H9 (cell line): ENCODE results near the gene RCC1. TPM values are rescaled to one million over a fixed set of nuclear protein-coding genes. Genes with fewer than 3 reads are reported as not detected.

Experiments used
- DNase-seq: peaks from one replicate; pipeline ENCODE4 v3.0.0-alpha.2; 2017
- H2AFZ ChIP-seq: one replicate; pipeline ENCODE4 v1.6.1; 2013; ENCODE audit warnings: mild to moderate bottlenecking, low read length, control low read depth, moderate library complexity
- H2AK5ac ChIP-seq: 2 replicates; pipeline ENCODE4 v1.6.1; 2013; ENCODE audit warnings: low read length, control low read depth, mixed read lengths; ENCODE audit not compliant: insufficient read length
- H2BK120ac ChIP-seq: one replicate; pipeline ENCODE4 v1.6.1; 2013; ENCODE audit warnings: low read depth, mild to moderate bottlenecking, low read length, control low read depth, inconsistent platforms; ENCODE audit not compliant: poor library complexity, severe bottlenecking
- H2BK12ac ChIP-seq: 2 replicates; pipeline ENCODE4 v1.6.1; 2013; ENCODE audit warnings: low read length, control low read depth, mixed read lengths, low read depth; ENCODE audit not compliant: insufficient read length
- H2BK15ac ChIP-seq: 2 replicates; pipeline ENCODE4 v1.6.1; 2013; ENCODE audit warnings: low read depth, low read length, control low read depth
- H2BK20ac ChIP-seq: one replicate; pipeline ENCODE4 v1.6.1; 2013; ENCODE audit warnings: low read depth, mild to moderate bottlenecking, low read length, control low read depth, inconsistent platforms; ENCODE audit not compliant: poor library complexity, severe bottlenecking
- H2BK5ac ChIP-seq: 2 replicates; pipeline ENCODE4 v1.6.1; 2013; ENCODE audit warnings: low read length, control low read depth, mixed read lengths; ENCODE audit not compliant: insufficient read length
- H3K14ac ChIP-seq: 2 replicates; pipeline ENCODE4 v1.6.1; 2013; ENCODE audit warnings: low read length, control low read depth; ENCODE audit not compliant: insufficient read depth
- H3K18ac ChIP-seq: 2 replicates; pipeline ENCODE4 v1.6.1; 2013; ENCODE audit warnings: low read depth, mild to moderate bottlenecking, mixed read lengths, low read length, control low read depth; ENCODE audit not compliant: insufficient read length
- H3K23ac ChIP-seq: 2 replicates; pipeline ENCODE4 v1.6.1; 2013; ENCODE audit warnings: low read length, control low read depth, mixed read lengths, low read depth; ENCODE audit not compliant: insufficient read length
- H3K23me2 ChIP-seq: 2 replicates; pipeline ENCODE4 v1.6.1; 2013; ENCODE audit warnings: low read depth, mild to moderate bottlenecking, mixed read lengths, low read length, control low read depth; ENCODE audit not compliant: insufficient read length, poor library complexity, severe bottlenecking
- H3K27ac ChIP-seq: 2 replicates; pipeline ENCODE4 v1.5.1; 2013; ENCODE audit warnings: low read length, control low read depth, mixed read lengths, low read depth; ENCODE audit not compliant: insufficient read length
- H3K27me3 ChIP-seq: 2 replicates; pipeline ENCODE4 v1.6.1; 2013; ENCODE audit warnings: low read length, control low read depth, inconsistent platforms; ENCODE audit not compliant: insufficient read depth
- H3K4ac ChIP-seq: 2 replicates; pipeline ENCODE4 v1.6.1; 2013; ENCODE audit warnings: low read depth, mild to moderate bottlenecking, control low read depth, inconsistent platforms, low read length, moderate library complexity
- H3K4me1 ChIP-seq: 2 replicates; pipeline ENCODE4 v1.6.1; 2013; ENCODE audit warnings: low read length, control low read depth, inconsistent platforms; ENCODE audit not compliant: insufficient read depth
- H3K4me2 ChIP-seq: 2 replicates; pipeline ENCODE4 v1.6.1; 2013; ENCODE audit warnings: low read length, control low read depth, mixed read lengths; ENCODE audit not compliant: insufficient read length, insufficient read depth
- H3K56ac ChIP-seq: 2 replicates; pipeline ENCODE4 v1.6.1; 2013; ENCODE audit warnings: low read depth, mild to moderate bottlenecking, mixed read lengths, low read length, control low read depth; ENCODE audit not compliant: insufficient read length
- H3K79me1 ChIP-seq: 2 replicates; pipeline ENCODE4 v1.6.1; 2013; ENCODE audit warnings: low read depth, mild to moderate bottlenecking, moderate library complexity, low read length, control low read depth, inconsistent platforms; ENCODE audit not compliant: insufficient read depth, poor library complexity, severe bottlenecking
- H3K79me2 ChIP-seq: 2 replicates; pipeline ENCODE4 v1.6.1; 2013; ENCODE audit warnings: low read length, control low read depth, inconsistent platforms; ENCODE audit not compliant: insufficient read depth
- H3K9ac ChIP-seq: 2 replicates; pipeline ENCODE4 v1.6.1; 2013; ENCODE audit warnings: low read length, control low read depth, mixed read lengths; ENCODE audit not compliant: insufficient read length; ENCODE audit errors: extremely low read depth
- H3K9me3 ChIP-seq: one replicate; pipeline ENCODE4 v1.6.1; 2013; ENCODE audit warnings: low read depth, low read length, inconsistent platforms; ENCODE audit not compliant: control insufficient read depth
- H3T11ph ChIP-seq: one replicate; pipeline ENCODE4 v1.6.1; 2013; ENCODE audit warnings: mild to moderate bottlenecking, low read length, control low read depth, inconsistent platforms
- H4K20me1 ChIP-seq: one replicate; pipeline ENCODE4 v1.6.1; 2013; ENCODE audit not compliant: control insufficient read depth, insufficient read length, insufficient read depth
- H4K5ac ChIP-seq: 2 replicates; pipeline ENCODE4 v1.6.1; 2013; ENCODE audit warnings: low read depth, mild to moderate bottlenecking, mixed read lengths, low read length, control low read depth; ENCODE audit not compliant: insufficient read length
- H4K8ac ChIP-seq: replicated peaks from 2 replicates; pipeline ENCODE4 v1.6.1; 2013; ENCODE audit warnings: low read length, control low read depth, mixed read lengths, low read depth; ENCODE audit not compliant: insufficient read length
- H4K91ac ChIP-seq: 2 replicates; pipeline ENCODE4 v1.6.1; 2013; ENCODE audit warnings: low read depth, mild to moderate bottlenecking, moderate library complexity, mixed read lengths, low read length, control low read depth; ENCODE audit not compliant: insufficient read length
- H3K27ac Mint-ChIP-seq, 3 experiments: 2 replicates in 2 of 3; 3 replicates in 1 of 3; pipeline ENCODE4 v1.8.0; 2020 to 2021; ENCODE audit warnings: mixed read lengths in 3 of 3, mild to moderate bottlenecking in 1 of 3, moderate library complexity in 1 of 3
- H3K27me3 Mint-ChIP-seq: 2 replicates; pipeline ENCODE4 v1.8.0; 2021; ENCODE audit warnings: low read depth, mild to moderate bottlenecking, moderate library complexity, mixed read lengths
- H3K36me3 Mint-ChIP-seq, 3 experiments: 2 replicates in 2 of 3; 3 replicates in 1 of 3; pipeline ENCODE4 v1.8.0; 2020 to 2021; ENCODE audit warnings: low read depth in 3 of 3, mixed read lengths in 3 of 3; ENCODE audit not compliant: insufficient read depth in 1 of 3
- H3K4me1 Mint-ChIP-seq, 2 experiments: 2 replicates each; pipeline ENCODE4 v1.8.0; 2020; ENCODE audit warnings: mixed read lengths in 2 of 2
- H3K4me3 Mint-ChIP-seq, 2 experiments: 2 replicates in 1 of 2; 3 replicates in 1 of 2; pipeline ENCODE4 v1.8.0; 2020 to 2021; ENCODE audit warnings: mild to moderate bottlenecking in 2 of 2, mixed read lengths in 2 of 2, moderate library complexity in 1 of 2
- H3K9me3 Mint-ChIP-seq, 2 experiments: 2 replicates in 1 of 2; 3 replicates in 1 of 2; pipeline ENCODE4 v1.8.0; 2020; ENCODE audit warnings: mild to moderate bottlenecking in 2 of 2, mixed read lengths in 2 of 2, moderate library complexity in 1 of 2
- WGBS: extraction: QIAGEN DNeasy Blood & Tissue Kit; methylation state at CpG from one replicate; pipeline ENCODE4 v1.1.7; 2013; ENCODE audit warnings: missing lambda C conversion rate, low lambda C conversion rate, mixed read lengths; ENCODE audit not compliant: insufficient read length; ENCODE audit errors: extremely low coverage; 5-methylcytosine and 5-hydroxymethylcytosine counted together
- total RNA-seq: library from RNA; stranded (reverse); gene quantifications from 2 replicates; pipeline ENCODE4 v1.2.1, GENCODE V29; 2021
- TF ChIP-seq, protein P1 (sequence below): fragments of 200-600 bp; sonication (generic); conservative IDR thresholded peaks from 3 replicates; pipeline ENCODE4 v1.8.0; 2021; ENCODE audit warnings: antibody characterized with exemption, mild to moderate bottlenecking

The RCC1 gene
- total RNA-seq, 1 experiment from 2014 or later, result 93.6 TPM

DNA sequence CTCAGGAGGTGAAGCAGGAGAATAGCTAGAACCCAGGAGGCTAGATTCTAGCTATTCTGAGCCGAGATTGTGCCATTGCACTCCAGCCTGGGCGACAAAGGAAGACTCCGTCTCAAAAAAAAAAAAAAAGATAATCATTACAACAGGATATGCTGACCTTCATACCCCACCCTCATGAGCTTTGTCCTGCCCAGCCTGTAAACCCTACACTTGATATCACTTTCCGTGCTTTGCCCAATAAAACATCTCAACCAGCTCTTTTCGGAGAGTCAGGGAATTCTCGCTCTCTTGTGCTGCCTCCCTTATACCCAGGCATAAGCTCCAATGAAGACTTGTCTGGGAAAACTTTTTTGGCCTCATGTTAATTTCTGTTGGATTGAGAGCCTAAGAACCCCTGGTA lies 45.5 kb downstream of the RCC1 start:
- Histone ChIP-seq H4K5ac (no peak overlapping the region), H3K4me2 (no peak overlapping the region), H3K27ac (no peak overlapping the region), H3K4me1 (no peaks in the 10 kb centered on the region), H2AFZ (no peak overlapping the region), H2BK15ac (no peak overlapping the region), H3K79me2 (no peaks in the 10 kb centered on the region), H3K79me1 (no peaks in the 10 kb centered on the region), H2BK5ac (no peak overlapping the region), H3K4ac (no peak overlapping the region), H3K18ac (no peak overlapping the region), H3K27me3 (no peaks in the 10 kb centered on the region), H3K14ac (no peak overlapping the region), H3K23ac (no peak overlapping the region), H3K9ac (no peak overlapping the region), H3T11ph (no peak overlapping the region), H3K56ac (no peak overlapping the region), H4K8ac (no peak overlapping the region), H2BK20ac (no peak overlapping the region), H3K9me3 (no peaks in the 10 kb centered on the region), H4K91ac (no peak overlapping the region), H4K20me1 (no peaks in the 10 kb centered on the region), H2AK5ac (no peak overlapping the region), H3K23me2 (peaks cover 5% of the 10 kb centered on the region), H2BK12ac (no peak overlapping the region), H2BK120ac (no peak overlapping the region)
- Mint-ChIP-seq H3K9me3 (no peaks in the 10 kb centered on the region), H3K4me3 (no peak overlapping the region), H3K27ac (no peak overlapping the region), H3K4me1 (peaks cover 1 to 6% of the 10 kb centered on the region in 2 experiments; a peak in 2 of 4 replicates), H3K36me3 (peaks cover 6 to 17% (median 16%) of the 10 kb centered on the region in 3 experiments; a peak in 5 of 7 replicates), H3K27me3 (no peaks in the 10 kb centered on the region; the same call in 1 of the 2 replicates)
- no peak for DNase-seq
- no CpG with 5 or more reads among the region's 6 CpGs for WGBS
- TF ChIP-seq, protein P1, sequence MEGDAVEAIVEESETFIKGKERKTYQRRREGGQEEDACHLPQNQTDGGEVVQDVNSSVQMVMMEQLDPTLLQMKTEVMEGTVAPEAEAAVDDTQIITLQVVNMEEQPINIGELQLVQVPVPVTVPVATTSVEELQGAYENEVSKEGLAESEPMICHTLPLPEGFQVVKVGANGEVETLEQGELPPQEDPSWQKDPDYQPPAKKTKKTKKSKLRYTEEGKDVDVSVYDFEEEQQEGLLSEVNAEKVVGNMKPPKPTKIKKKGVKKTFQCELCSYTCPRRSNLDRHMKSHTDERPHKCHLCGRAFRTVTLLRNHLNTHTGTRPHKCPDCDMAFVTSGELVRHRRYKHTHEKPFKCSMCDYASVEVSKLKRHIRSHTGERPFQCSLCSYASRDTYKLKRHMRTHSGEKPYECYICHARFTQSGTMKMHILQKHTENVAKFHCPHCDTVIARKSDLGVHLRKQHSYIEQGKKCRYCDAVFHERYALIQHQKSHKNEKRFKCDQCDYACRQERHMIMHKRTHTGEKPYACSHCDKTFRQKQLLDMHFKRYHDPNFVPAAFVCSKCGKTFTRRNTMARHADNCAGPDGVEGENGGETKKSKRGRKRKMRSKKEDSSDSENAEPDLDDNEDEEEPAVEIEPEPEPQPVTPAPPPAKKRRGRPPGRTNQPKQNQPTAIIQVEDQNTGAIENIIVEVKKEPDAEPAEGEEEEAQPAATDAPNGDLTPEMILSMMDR, result no peak
